A673 (cell line): Measurements from ENCODE around the gene CCDC27. TPM values are rescaled to one million over a fixed set of nuclear protein-coding genes. Genes with fewer than 3 reads are reported as not detected.

Experiments used
- BruUV-seq: library from RNA; stranded (reverse); fragments of 400-500 nt; replicated peaks from 2 replicates; lab custom pipeline; 2021; lab: Mats Ljungman, UMichigan
- CTCF ChIA-PET: fragments of 300-600 bp; sonication (Branson Sonifier 250); formaldehyde crosslinking; loops from one replicate; lab custom pipeline; 2022; ENCODE audit warnings: antibody characterized with exemption; lab: Charles Lee
- POLR2A ChIA-PET: fragments of 300-600 bp; sonication (Branson Sonifier 250); formaldehyde crosslinking; loops from one replicate; lab custom pipeline; 2022; ENCODE audit warnings: antibody characterized with exemption; ENCODE audit not compliant: low non-redundant PET; lab: Charles Lee
- DNase-seq: peaks from one replicate; pipeline ENCODE4 v3.0.0-alpha.2; 2015; ENCODE audit warnings: low spot score
- H3K27ac ChIP-seq: fragments of 200-600 bp; sonication (generic); 2 replicates; pipeline ENCODE4 v1.5.1; 2016; ENCODE audit warnings: mixed run types, low read depth, mild to moderate bottlenecking, mixed read lengths, antibody characterized with exemption, low read length; ENCODE audit not compliant: poor library complexity, severe bottlenecking
- H3K27me3 ChIP-seq: fragments of 200-600 bp; sonication (generic); replicated peaks from 2 replicates; pipeline ENCODE4 v1.6.1; 2017; ENCODE audit warnings: mixed run types, low read depth, mild to moderate bottlenecking, mixed read lengths, antibody characterized with exemption, low read length; ENCODE audit not compliant: insufficient read depth, poor library complexity
- H3K36me3 ChIP-seq: fragments of 200-600 bp; sonication (generic); 2 replicates; pipeline ENCODE4 v1.6.1; 2016; ENCODE audit warnings: mixed run types, mild to moderate bottlenecking, mixed read lengths, antibody characterized with exemption, low read length; ENCODE audit not compliant: insufficient read depth, poor library complexity, severe bottlenecking
- H3K4me1 ChIP-seq: fragments of 200-600 bp; sonication (generic); 2 replicates; pipeline ENCODE4 v1.6.1; 2017; ENCODE audit warnings: mixed run types, mild to moderate bottlenecking, mixed read lengths, antibody characterized with exemption, low read length; ENCODE audit not compliant: insufficient read depth, poor library complexity, severe bottlenecking
- H3K4me3 ChIP-seq: fragments of 200-600 bp; sonication (generic); 2 replicates; pipeline ENCODE4 v1.5.1; 2016; ENCODE audit warnings: low read depth, mixed run types, mild to moderate bottlenecking, mixed read lengths, low read length; ENCODE audit not compliant: poor library complexity, severe bottlenecking
- H3K9me3 ChIP-seq: fragments of 200-600 bp; sonication (generic); 2 replicates; pipeline ENCODE4 v1.6.1; 2016; ENCODE audit warnings: mixed run types, low read depth, mild to moderate bottlenecking, mixed read lengths, antibody characterized with exemption, low read length; ENCODE audit not compliant: poor library complexity, severe bottlenecking
- CTCF ChIP-seq: fragments of 300-800, 200-600 bp; sonication (generic); conservative IDR thresholded peaks from 2 replicates; pipeline ENCODE4 v1.5.1; 2017; ENCODE audit warnings: low read depth, mild to moderate bottlenecking, antibody characterized with exemption, low read length, moderate library complexity, mixed read lengths
- EZH2 ChIP-seq: fragments of 200-600 bp; sonication (generic); IDR thresholded peaks from 2 replicates; pipeline ENCODE4 v1.6.1; 2017; ENCODE audit warnings: borderline replicate concordance, low read depth, mild to moderate bottlenecking, mixed read lengths, antibody characterized with exemption, low read length; ENCODE audit not compliant: poor library complexity, severe bottlenecking
- intact Hi-C: fragments of 100-400 bp; cut with micrococcal nuclease; formaldehyde crosslinking; loops from one replicate; pipeline ENCODE4 v1.10.0; 2022; ENCODE audit not compliant: unreplicated experiment
- total RNA-seq: library from RNA; stranded (reverse); gene quantifications from 2 replicates; pipeline ENCODE4 v1.2.3, GENCODE V29; 2021

CCDC27 gene
- total RNA-seq, 1 experiment from 2014 or later = not detected

GRCh38 chr1:3712573-3713535 lies 39.4 kb upstream of the CCDC27 start:
- Histone ChIP-seq H3K4me3 (no peak overlapping the region), H3K27ac (no peak overlapping the region), H3K4me1 (peaks cover 12% of the 10 kb centered on the region), H3K9me3 (no peaks in the 10 kb centered on the region), H3K27me3 (no peaks in the 10 kb centered on the region), H3K36me3 (no peaks in the 10 kb centered on the region)
- intact Hi-C loops = no loop called here
- POLR2A ChIA-PET = no interaction called here
- TF ChIP-seq EZH2 (no peak), CTCF (no peak)
- DNase-seq = no peak
- CTCF ChIA-PET = no interaction called here
- no TSS peak for BruUV-seq

- Histone ChIP-seq H3K4me3 (no peak overlapping the region), H3K27ac (no peak overlapping the region), H3K27me3 (no peaks in the 10 kb centered on the region), H3K36me3 (no peaks in the 10 kb centered on the region), H3K4me1 (peaks cover 13% of the 10 kb centered on the region), H3K9me3 (no peaks in the 10 kb centered on the region)
- ChIA-PET POLR2A (no interaction called here), CTCF (interaction anchor here (1.1 kb wide), 1 partner anchor 11 kb away, joined by 3 read pairs; no protein-coding TSS in a partner anchor)
- no TSS peak for BruUV-seq
- TF ChIP-seq CTCF (no peak), EZH2 (no peak)
- intact Hi-C loops = no loop called here
- DNase-seq = no peak
Measured at GRCh38 chr1:3713840-3714239, 38.4 kb upstream of the CCDC27 start.

GRCh38 chr1:3714284-3714741 lies 37.9 kb upstream of the CCDC27 start:
- Histone ChIP-seq H3K27me3 (no peaks in the 10 kb centered on the region), H3K4me3 (no peak overlapping the region), H3K9me3 (no peaks in the 10 kb centered on the region), H3K27ac (no peak overlapping the region), H3K36me3 (no peaks in the 10 kb centered on the region), H3K4me1 (peaks cover 13% of the 10 kb centered on the region)
- DNase-seq = no peak
- intact Hi-C loops = no loop called here
- TF ChIP-seq EZH2 (no peak), CTCF (no peak)
- CTCF ChIA-PET = interaction anchor here (1.1 kb wide), 1 partner anchor 10 kb away, joined by 3 read pairs; no protein-coding TSS in a partner anchor
- BruUV-seq = no TSS peak
- POLR2A ChIA-PET = no interaction called here
